GM21528 (cell line): Measurements from ENCODE around the gene TAF6L.
"Not testable (repeated sequence)": the region's sequence is repeated elsewhere in the genome, so short reads cannot be mapped to it uniquely, and the experiment has no call there.

Experiments used
- ATAC-seq: cut with Tn5 transposase; IDR thresholded peaks from one replicate; pipeline ENCODE4 v1.9.1; 2021; ENCODE audit warnings: mild to moderate bottlenecking, moderate library complexity; ENCODE audit not compliant: unreplicated experiment, low FRiP score

The TAF6L gene

GRCh38 chr11:62753736-62754603 lies 17.2 kb upstream of the TAF6L start, which contains the start of gene ZBTB3:
Gene ZBTB3 (minus strand): TSS chr11:62754160. CDS start chr11:62753664, 496 bp downstream.
- peak; percentile 93 for ATAC-seq

- no peak for ATAC-seq
Observed at GRCh38 chr11:62755086-62755615, 16.0 kb upstream of the TAF6L start.

- ATAC-seq: no peak
Observed at GRCh38 chr11:62757846-62758788, 13.1 kb upstream of the TAF6L start.

GRCh38 chr11:62760867-62761227 lies 10.3 kb upstream of the TAF6L start:
- not testable (repeated sequence) for ATAC-seq

- peak; percentile 6 for ATAC-seq
Observed at GRCh38 chr11:62770778-62771143, 435 bp upstream of the TAF6L start.

GRCh38 chr11:62774407-62774806 lies 3.2 kb downstream of the TAF6L start:
- no peak for ATAC-seq

- no peak for ATAC-seq
Observed at GRCh38 chr11:62775646-62776045, 4.5 kb downstream of the TAF6L start.

- ATAC-seq: no peak
Observed at GRCh38 chr11:62777389-62777788, 6.2 kb downstream of the TAF6L start.

GRCh38 chr11:62778441-62778840 lies 7.2 kb downstream of the TAF6L start:
- no peak for ATAC-seq

- no peak for ATAC-seq
Observed at GRCh38 chr11:62782753-62783152, 11.6 kb downstream of the TAF6L start.

GRCh38 chr11:62786318-62787004 lies 15.3 kb downstream of the TAF6L start:
- peak; percentile 53 for ATAC-seq

GRCh38 chr11:62787005-62787759 lies 16.0 kb downstream of the TAF6L start, which contains the start of gene TMEM179B:
Gene TMEM179B (plus strand): TSS chr11:62787402. CDS start chr11:62787432, 30 bp downstream.
- peak; percentile 66 for ATAC-seq

- no peak for ATAC-seq
Observed at GRCh38 chr11:62788991-62789390, 17.8 kb downstream of the TAF6L start.

GRCh38 chr11:62789576-62789975 lies 18.4 kb downstream of the TAF6L start:
- no peak for ATAC-seq

GRCh38 chr11:62791501-62792201 lies 20.5 kb downstream of the TAF6L start, which contains the start of gene TMEM223:
Gene TMEM223 (minus strand): TSS chr11:62792006. CDS start chr11:62791994, 12 bp downstream.
- ATAC-seq: peak; percentile 50

GRCh38 chr11:62792202-62792575 lies 21.0 kb downstream of the TAF6L start:
- ATAC-seq: peak; percentile 3

GRCh38 chr11:62794201-62794775 lies 23.1 kb downstream of the TAF6L start:
- ATAC-seq: no peak

GRCh38 chr11:62796281-62796680 lies 25.1 kb downstream of the TAF6L start:
- no peak for ATAC-seq

- ATAC-seq: no peak
Observed at GRCh38 chr11:62799486-62799885, 28.3 kb downstream of the TAF6L start.
